Sigmoid colon (tissue), 4 donors: ENCODE data around the gene ZBTB33.

Source experiments
- EP300 ChIP-seq, 4 donors: sonication (generic); formaldehyde crosslinking; IDR thresholded peaks; one replicate each; pipeline ENCODE4 v1.6.1; 2017; ENCODE audit warnings: antibody characterized with exemption in 4 of 4
- POLR2AphosphoS5 ChIP-seq, 4 donors: sonication (generic); formaldehyde crosslinking; IDR thresholded peaks; one replicate each; pipeline ENCODE4 v1.6.1; 2017; ENCODE audit warnings: antibody characterized with exemption in 4 of 4
- TF ChIP-seq, protein P1 (sequence below), 4 experiments: fragments of 450-650 bp in 3 of 4; fragments of 200-600 bp in 1 of 4; IDR thresholded peaks; one replicate each; pipeline ENCODE4 v1.5.1; 2016 to 2019; ENCODE audit warnings: antibody characterized with exemption in 4 of 4, mild to moderate bottlenecking in 3 of 4, moderate library complexity in 2 of 4

DNA sequence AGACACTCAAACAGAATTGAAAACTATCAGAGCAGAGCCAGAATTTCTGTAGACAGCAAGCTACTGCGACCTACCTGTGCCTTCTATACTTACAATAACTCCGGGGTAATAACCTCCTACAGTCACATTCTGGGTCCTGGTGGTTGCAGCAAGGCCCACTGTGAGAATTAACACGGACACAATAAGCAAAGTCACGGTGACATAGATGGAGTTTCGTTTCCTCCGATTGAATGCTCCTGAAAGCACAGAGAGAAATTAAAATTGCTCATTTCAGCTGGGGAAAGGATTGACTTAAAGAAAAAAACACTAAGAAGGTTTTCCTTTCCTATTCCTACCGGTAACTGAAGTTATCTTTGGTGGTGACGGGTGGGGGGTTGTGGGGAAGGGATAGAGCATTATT is 53.6 kb downstream of the ZBTB33 start:
- TF ChIP-seq, protein P1, sequence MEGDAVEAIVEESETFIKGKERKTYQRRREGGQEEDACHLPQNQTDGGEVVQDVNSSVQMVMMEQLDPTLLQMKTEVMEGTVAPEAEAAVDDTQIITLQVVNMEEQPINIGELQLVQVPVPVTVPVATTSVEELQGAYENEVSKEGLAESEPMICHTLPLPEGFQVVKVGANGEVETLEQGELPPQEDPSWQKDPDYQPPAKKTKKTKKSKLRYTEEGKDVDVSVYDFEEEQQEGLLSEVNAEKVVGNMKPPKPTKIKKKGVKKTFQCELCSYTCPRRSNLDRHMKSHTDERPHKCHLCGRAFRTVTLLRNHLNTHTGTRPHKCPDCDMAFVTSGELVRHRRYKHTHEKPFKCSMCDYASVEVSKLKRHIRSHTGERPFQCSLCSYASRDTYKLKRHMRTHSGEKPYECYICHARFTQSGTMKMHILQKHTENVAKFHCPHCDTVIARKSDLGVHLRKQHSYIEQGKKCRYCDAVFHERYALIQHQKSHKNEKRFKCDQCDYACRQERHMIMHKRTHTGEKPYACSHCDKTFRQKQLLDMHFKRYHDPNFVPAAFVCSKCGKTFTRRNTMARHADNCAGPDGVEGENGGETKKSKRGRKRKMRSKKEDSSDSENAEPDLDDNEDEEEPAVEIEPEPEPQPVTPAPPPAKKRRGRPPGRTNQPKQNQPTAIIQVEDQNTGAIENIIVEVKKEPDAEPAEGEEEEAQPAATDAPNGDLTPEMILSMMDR (IDR thresholded peaks at IDR 0.05): no peak
- TF ChIP-seq POLR2AphosphoS5 (IDR thresholded peaks at IDR 0.05): no peak
- TF ChIP-seq EP300 (IDR thresholded peaks at IDR 0.05): no peak
